GM21576 (cell line): ENCODE measurements around the gene JAKMIP1.

Source experiments
- ATAC-seq: cut with Tn5 transposase; IDR thresholded peaks from one replicate; pipeline ENCODE4 v1.9.1; 2021; ENCODE audit warnings: mild to moderate bottlenecking, moderate library complexity; ENCODE audit not compliant: unreplicated experiment

The JAKMIP1 gene

GRCh38 chr4:6071959-6072720, 128.2 kb downstream of the JAKMIP1 start:
- ATAC-seq: no peak

GRCh38 chr4:6071191-6071958, 129.0 kb downstream of the JAKMIP1 start:
- ATAC-seq: no peak

- ATAC-seq: no peak
Measured at GRCh38 chr4:6069845-6070709, 130.3 kb downstream of the JAKMIP1 start.

- no peak for ATAC-seq
Measured at GRCh38 chr4:6068986-6069385, 131.4 kb downstream of the JAKMIP1 start.

- no peak for ATAC-seq
Measured at GRCh38 chr4:6065934-6066590, 134.3 kb downstream of the JAKMIP1 start.

- ATAC-seq: no peak
Measured at GRCh38 chr4:6065166-6065565, 135.2 kb downstream of the JAKMIP1 start.

- no peak for ATAC-seq
Measured at GRCh38 chr4:6064383-6064782, 136.0 kb downstream of the JAKMIP1 start.

- ATAC-seq: no peak
Measured at GRCh38 chr4:6063684-6064083, 136.7 kb downstream of the JAKMIP1 start.

GRCh38 chr4:6062133-6062532, 138.2 kb downstream of the JAKMIP1 start:
- ATAC-seq: no peak

- no peak for ATAC-seq
Measured at GRCh38 chr4:6059375-6059805, 141.0 kb downstream of the JAKMIP1 start.

- no peak for ATAC-seq
Measured at GRCh38 chr4:6058531-6059374, 141.6 kb downstream of the JAKMIP1 start.

- ATAC-seq: no peak
Measured at GRCh38 chr4:6056976-6057766, 143.2 kb downstream of the JAKMIP1 start.

GRCh38 chr4:6055436-6055835, 144.9 kb downstream of the JAKMIP1 start:
- ATAC-seq: no peak

GRCh38 chr4:6055030-6055429, 145.3 kb downstream of the JAKMIP1 start:
- ATAC-seq: no peak

- no peak for ATAC-seq
Measured at GRCh38 chr4:6054162-6054922, 146.0 kb downstream of the JAKMIP1 start.

GRCh38 chr4:6052679-6053078, 147.7 kb downstream of the JAKMIP1 start:
- ATAC-seq: no peak

GRCh38 chr4:6050551-6050950, 149.8 kb downstream of the JAKMIP1 start:
- ATAC-seq: no peak

GRCh38 chr4:6049985-6050384, 150.4 kb downstream of the JAKMIP1 start:
- ATAC-seq: no peak
